H1 (cell line): ENCODE data around the gene CC2D2A. TPM values are rescaled to one million over a fixed set of nuclear protein-coding genes. Genes with fewer than 3 reads are reported as not detected.
A peak's percentile ranks its signal among the peaks of the same experiment; 100 is the strongest.

ENCODE experiments used
- CTCF ChIA-PET: fragments of 300-600 bp; sonication (Branson Sonifier 250); formaldehyde crosslinking; loops from one replicate; lab custom pipeline; 2021; ENCODE audit not compliant: partially characterized antibody; lab: Charles Lee
- POLR2A ChIA-PET: fragments of 300-600 bp; sonication (Branson Sonifier 250); formaldehyde crosslinking; loops from one replicate; lab custom pipeline; 2021; ENCODE audit warnings: inconsistent platforms; ENCODE audit not compliant: partially characterized antibody; lab: Charles Lee
- DNase-seq, 2 experiments: peaks; one replicate each; pipeline versions ENCODE4 v3.0.0 to v3.0.0-alpha.2; 2010 to 2022; ENCODE audit warnings: low spot score in 2 of 2, low read depth in 1 of 2, mixed read lengths in 1 of 2
- FAIRE-seq: peaks from 2 replicates; lab custom pipeline; 2011; peaks lifted over from hg19 to GRCh38; lab: Jason Lieb, UNC
- H2AFZ ChIP-seq: 2 replicates; pipeline ENCODE4 v1.8.1; 2012; ENCODE audit warnings: low read length, inconsistent platforms
- H2AK5ac ChIP-seq: 2 replicates; pipeline ENCODE4 v1.6.1; 2013; ENCODE audit warnings: low read depth, low read length
- H2BK120ac ChIP-seq: replicated peaks from 2 replicates; pipeline ENCODE3; 2013; ENCODE audit warnings: low read depth, low read length, inconsistent platforms
- H2BK12ac ChIP-seq: 2 replicates; pipeline ENCODE4 v1.6.1; 2013; ENCODE audit warnings: low read depth, low read length
- H2BK15ac ChIP-seq: 2 replicates; pipeline ENCODE4 v1.6.1; 2013; ENCODE audit warnings: low read length
- H2BK20ac ChIP-seq: 2 replicates; pipeline ENCODE4 v1.6.1; 2013; ENCODE audit warnings: low read length
- H2BK5ac ChIP-seq: 2 replicates; pipeline ENCODE4 v1.6.1; 2013; ENCODE audit warnings: low read depth, low read length
- H3K14ac ChIP-seq: 2 replicates; pipeline ENCODE4 v1.6.1; 2013; ENCODE audit warnings: inconsistent platforms; ENCODE audit not compliant: insufficient read length
- H3K18ac ChIP-seq: 2 replicates; pipeline ENCODE4 v1.6.1; 2013; ENCODE audit warnings: low read length; ENCODE audit errors: extremely low read depth
- H3K23ac ChIP-seq: 2 replicates; pipeline ENCODE4 v1.6.1; 2013; ENCODE audit warnings: inconsistent platforms; ENCODE audit not compliant: insufficient read length
- H3K23me2 ChIP-seq: 2 replicates; pipeline ENCODE4 v1.6.1; 2013; ENCODE audit warnings: low read depth, low read length
- H3K27ac ChIP-seq: 2 replicates; pipeline ENCODE4 v1.6.1; 2011; ENCODE audit warnings: low read depth, low read length, inconsistent platforms
- H3K27me3 ChIP-seq, 4 experiments: replicated peaks in 1 of 4; 1 replicate in 1 of 4; 2 replicates in 3 of 4; pipeline versions ENCODE4 v1.6.1 to v1.8.1; 2011 to 2013; ENCODE audit warnings: low read length in 3 of 4, mild to moderate bottlenecking in 3 of 4, inconsistent platforms in 2 of 4, mixed read lengths in 2 of 4, moderate library complexity in 1 of 4; ENCODE audit not compliant: control insufficient read depth in 3 of 4, insufficient read depth in 3 of 4; ENCODE audit errors: extremely low read depth in 1 of 4
- H3K36me3 ChIP-seq, 4 experiments: 2 replicates each; pipeline versions ENCODE4 v1.6.1 to v1.8.1; 2011 to 2013; ENCODE audit warnings: mild to moderate bottlenecking in 4 of 4, low read length in 3 of 4, moderate library complexity in 2 of 4, control low read depth in 1 of 4, inconsistent platforms in 1 of 4; ENCODE audit not compliant: insufficient read depth in 4 of 4, control insufficient read depth in 2 of 4
- H3K4ac ChIP-seq: replicated peaks from 2 replicates; pipeline ENCODE3; 2013; ENCODE audit warnings: low read length, low read depth, mixed read lengths, inconsistent platforms; ENCODE audit not compliant: insufficient read length
- H3K4me1 ChIP-seq, 4 experiments: replicated peaks in 1 of 4; 1 replicate in 1 of 4; 2 replicates in 3 of 4; pipeline versions ENCODE4 v1.6.1 to v1.8.1; 2011 to 2013; ENCODE audit warnings: low read length in 3 of 4, inconsistent platforms in 2 of 4, mixed read lengths in 1 of 4; ENCODE audit not compliant: insufficient read depth in 4 of 4, control insufficient read depth in 3 of 4
- H3K4me2 ChIP-seq, 2 experiments: 2 replicates each; pipeline versions ENCODE4 v1.6.1 to v1.8.1; 2011 to 2013; ENCODE audit warnings: low read depth in 2 of 2, low read length in 2 of 2, control low read depth in 1 of 2, inconsistent platforms in 1 of 2, mild to moderate bottlenecking in 1 of 2; ENCODE audit not compliant: insufficient read depth in 1 of 2
- H3K4me3 ChIP-seq, 4 experiments: fragments of 200-600, 300-600 bp in 1 of 4; sonication (generic), shearing (Covaris generic), sonication (Bioruptor Twin) in 1 of 4; 2 replicates each; pipeline versions ENCODE4 v1.5.1 to v1.8.1; 2011 to 2016; ENCODE audit warnings: low read length in 4 of 4, low read depth in 3 of 4, control low read depth in 2 of 4, inconsistent platforms in 2 of 4, mild to moderate bottlenecking in 2 of 4, mixed read lengths in 1 of 4, moderate library complexity in 1 of 4; ENCODE audit not compliant: insufficient read depth in 2 of 4; ENCODE audit errors: extremely low read depth in 1 of 4
- H3K56ac ChIP-seq: replicated peaks from 2 replicates; pipeline ENCODE3; 2013; ENCODE audit warnings: low read depth, mild to moderate bottlenecking, mixed read lengths, low read length, inconsistent platforms; ENCODE audit not compliant: insufficient read length
- H3K79me1 ChIP-seq: 2 replicates; pipeline ENCODE4 v1.6.1; 2013; ENCODE audit warnings: low read depth, low read length, control low read depth
- H3K79me2 ChIP-seq, 2 experiments: 2 replicates each; pipeline versions ENCODE4 v1.6.1 to v1.8.1; 2012 to 2013; ENCODE audit warnings: low read length in 2 of 2, mild to moderate bottlenecking in 2 of 2, inconsistent platforms in 1 of 2; ENCODE audit not compliant: insufficient read depth in 2 of 2, control insufficient read depth in 1 of 2
- H3K9ac ChIP-seq, 4 experiments: replicated peaks in 1 of 4; 1 replicate in 1 of 4; 2 replicates in 3 of 4; pipeline versions ENCODE4 v1.6.1 to v1.8.1; 2011 to 2013; ENCODE audit warnings: low read depth in 3 of 4, low read length in 3 of 4, control low read depth in 2 of 4, mild to moderate bottlenecking in 2 of 4, moderate library complexity in 2 of 4, inconsistent platforms in 1 of 4; ENCODE audit errors: extremely low read depth in 1 of 4
- H3K9me3 ChIP-seq, 2 experiments: 2 replicates each; pipeline versions ENCODE4 v1.6.1 to v1.8.1; 2012 to 2013; ENCODE audit warnings: mild to moderate bottlenecking in 2 of 2, moderate library complexity in 2 of 2, control low read depth in 1 of 2, inconsistent platforms in 1 of 2, low read depth in 1 of 2, low read length in 1 of 2, mixed read lengths in 1 of 2; ENCODE audit not compliant: insufficient read depth in 2 of 2
- H4K20me1 ChIP-seq, 2 experiments: replicated peaks in 1 of 2; 2 replicates each; pipeline versions ENCODE3 to v1.8.1; 2011 to 2013; ENCODE audit warnings: inconsistent platforms in 2 of 2, low read length in 2 of 2, mild to moderate bottlenecking in 1 of 2; ENCODE audit not compliant: insufficient read depth in 2 of 2, control insufficient read depth in 1 of 2
- H4K5ac ChIP-seq: 2 replicates; pipeline ENCODE4 v1.6.1; 2013; ENCODE audit warnings: low read length, low read depth, mixed read lengths, inconsistent platforms; ENCODE audit not compliant: insufficient read length
- H4K8ac ChIP-seq: 2 replicates; pipeline ENCODE4 v1.8.0; 2013; ENCODE audit warnings: mild to moderate bottlenecking, moderate library complexity, low read length, inconsistent platforms; ENCODE audit not compliant: insufficient read depth; ENCODE audit errors: extremely low read depth
- H4K91ac ChIP-seq: replicated peaks from 2 replicates; pipeline ENCODE3; 2013; ENCODE audit warnings: low read length, mixed read lengths, inconsistent platforms; ENCODE audit not compliant: insufficient read length
- CEBPB ChIP-seq: IDR thresholded peaks from 2 replicates; pipeline ENCODE4 v1.6.1; 2012; ENCODE audit warnings: low read depth, low read length
- CHD2 ChIP-seq: IDR thresholded peaks from 2 replicates; pipeline ENCODE4 v1.6.1; 2012; ENCODE audit warnings: low read length, improper control_type of control experiment
- E2F6 ChIP-seq: IDR thresholded peaks from 2 replicates; pipeline ENCODE4 v1.6.1; 2012; ENCODE audit warnings: inconsistent platforms
- JUND ChIP-seq: IDR thresholded peaks from 2 replicates; pipeline ENCODE4 v1.6.1; 2011; ENCODE audit warnings: mild to moderate bottlenecking, improper control_type of control experiment, low read length
- MAFK ChIP-seq: IDR thresholded peaks from 2 replicates; pipeline ENCODE4 v1.6.1; 2012; ENCODE audit warnings: low read depth, mild to moderate bottlenecking, improper control_type of control experiment, low read length
- RBBP5 ChIP-seq: IDR thresholded peaks from 2 replicates; pipeline ENCODE4 v1.7.1; 2012; ENCODE audit warnings: low read depth, mild to moderate bottlenecking, inconsistent platforms, low read length, moderate library complexity, borderline replicate concordance
- TBP ChIP-seq: IDR thresholded peaks from 2 replicates; pipeline ENCODE4 v1.6.1; 2011; ENCODE audit warnings: low read depth, low read length, improper control_type of control experiment
- TEAD4 ChIP-seq: IDR thresholded peaks from 2 replicates; pipeline ENCODE4 v1.6.1; 2012; ENCODE audit warnings: low read depth, low read length, inconsistent platforms, mixed read lengths
- WGBS, 2 experiments: shearing (Covaris generic) in 1 of 2; methylation state at CpG; one replicate each; pipeline versions ENCODE4 v1.1.6 to v1.1.7; 2013 to 2015; ENCODE audit warnings: low lambda C conversion rate in 2 of 2, mixed read lengths in 2 of 2, inconsistent platforms in 1 of 2, low coverage in 1 of 2, missing lambda C conversion rate in 1 of 2; ENCODE audit not compliant: insufficient replicate concordance in 2 of 2, insufficient coverage in 1 of 2, insufficient read length in 1 of 2; ENCODE audit errors: extremely low coverage in 1 of 2, missing lambda C conversion rate in 1 of 2; 5-methylcytosine and 5-hydroxymethylcytosine counted together
- polyA plus RNA-seq, 7 experiments: library from polyadenylated mRNA; depleted of rRNA in 3 of 7; stranded (reverse) in 5 of 7; unstranded in 2 of 7; fragments of >200 nt in 5 of 7; fragments of 200-250 nt in 2 of 7; gene quantifications; 1 replicate in 5 of 7; 2 replicates in 1 of 7; 4 replicates in 1 of 7; pipeline versions ENCODE4 v1.2.1 to v1.2.3, GENCODE V29; 2011 to 2013; ENCODE audit warnings: missing spikeins in 2 of 7, mixed read lengths in 2 of 7
- total RNA-seq: library from RNA; stranded (reverse); fragmentation: NEBNext Ultra II Directional; extraction: Animal tissue kit (Norgen Biotek cat#: 25700); gene quantifications from 2 replicates; pipeline ENCODE4 v1.2.1, GENCODE V29; 2021

CC2D2A gene
- total and polyA plus RNA-seq, 2 of the 8 experiments (the other 6 are each of a cell fraction or from before 2014, with no cell fraction given), result 11.0 to 12.2 TPM

GRCh38 chr4:15545371-15545770 is 75.7 kb downstream of the CC2D2A start:
- H3K79me2 ChIP-seq, result no peaks in the 10 kb centered on the region
- DNase-seq (no peak), FAIRE-seq (no peak)
- H2AK5ac ChIP-seq, result no peak overlapping the region
- no peak overlapping the region for H3K56ac ChIP-seq
- no peak overlapping the region for H3K4me2 ChIP-seq
- TF ChIP-seq RBBP5, result no peak
- TF ChIP-seq CHD2, result no peak
- no peak for TF ChIP-seq CEBPB
- TF ChIP-seq MAFK, result no peak
- TF ChIP-seq E2F6, result no peak
- TF ChIP-seq TBP, result no peak
- TF ChIP-seq TEAD4, result no peak
- no peak for TF ChIP-seq JUND
- H3K27me3 ChIP-seq, result no peaks in the 10 kb centered on the region
- no peak overlapping the region for H2AFZ ChIP-seq
- ChIA-PET POLR2A (interaction anchor here (1.0 to 1.5 kb wide), 3 partner anchors 13 to 110 kb away, joined by 3 to 4 read pairs (median 3); partner anchors contain the start of gene FBXL5), CTCF (interaction anchor here (1.2 kb wide), 1 partner anchor 15 kb away, joined by 3 read pairs; no protein-coding TSS in a partner anchor)
- no peak overlapping the region for H2BK5ac ChIP-seq
- H3K14ac ChIP-seq, result no peak overlapping the region
- 90% methylated on average over 2 of the region's 2 CpGs; no CpG with 5 or more reads in 1 of the 2 experiments for WGBS, 2 experiments
- no peaks in the 10 kb centered on the region for H3K9me3 ChIP-seq
- H4K8ac ChIP-seq, result no peak overlapping the region
- H2BK20ac ChIP-seq, result peak overlapping the region; percentile 36; the same call in 1 of the 2 replicates
- peaks cover 0 to 11% (median 6%) of the 10 kb centered on the region in 4 experiments; a peak in 3 of 7 replicates for H3K4me1 ChIP-seq
- no peak overlapping the region for H4K5ac ChIP-seq
- no peak overlapping the region for H3K18ac ChIP-seq
- H3K9ac ChIP-seq, result no peak overlapping the region
- H3K27ac ChIP-seq, result no peak overlapping the region
- H3K4me3 ChIP-seq, result no peak overlapping the region
- no peak overlapping the region for H3K23ac ChIP-seq
- no peaks in the 10 kb centered on the region for H3K79me1 ChIP-seq
- H3K23me2 ChIP-seq, result no peaks in the 10 kb centered on the region
- H4K20me1 ChIP-seq, result no peaks in the 10 kb centered on the region
- no peaks in the 10 kb centered on the region; a peak in 1 of 8 replicates for H3K36me3 ChIP-seq
- H4K91ac ChIP-seq, result no peak overlapping the region
- H2BK120ac ChIP-seq, result no peak overlapping the region
- H3K4ac ChIP-seq, result no peak overlapping the region
- no peak overlapping the region for H2BK15ac ChIP-seq
- H2BK12ac ChIP-seq, result no peak overlapping the region
